Endothelial cell of umbilical vein (primary cell): ENCODE results near the gene ADAM19. TPM values are rescaled to one million over a fixed set of nuclear protein-coding genes. Genes with fewer than 3 reads are reported as not detected.

Experiments
- BruUV-seq: library from RNA; stranded (reverse); fragments of 400-500 nt; replicated peaks from 2 replicates; lab custom pipeline; 2021; lab: Mats Ljungman, UMichigan
- CTCF ChIA-PET: fragments of 300-600, 350-600 bp; sonication (Branson Sonifier 250); formaldehyde crosslinking; loops from one replicate; lab custom pipeline; 2021; ENCODE audit warnings: antibody characterized with exemption, inconsistent platforms; lab: Charles Lee
- POLR2A ChIA-PET: fragments of 300-600, 350-600 bp; sonication (Branson Sonifier 250); formaldehyde crosslinking; loops from one replicate; lab custom pipeline; 2021; ENCODE audit warnings: antibody characterized with exemption, inconsistent platforms; lab: Charles Lee
- DNase-seq: peaks from one replicate; pipeline ENCODE4 v3.0.0-alpha.2; 2011; ENCODE audit warnings: low read depth, low spot score
- FAIRE-seq: peaks from 2 replicates; lab custom pipeline; 2011; peaks lifted over from hg19 to GRCh38; lab: Jason Lieb, UNC
- H2AFZ ChIP-seq: 2 replicates; pipeline ENCODE4 v1.6.0; 2012; ENCODE audit warnings: low read depth, low read length, control low read depth, inconsistent platforms
- H3K27ac ChIP-seq: 2 replicates; pipeline ENCODE4 v1.5.1; 2011; ENCODE audit warnings: low read depth, mild to moderate bottlenecking, control low read depth, low read length, moderate library complexity; ENCODE audit not compliant: insufficient read depth
- H3K27me3 ChIP-seq, 2 experiments: 2 replicates each; pipeline versions ENCODE4 v1.6.0 to v1.6.1; 2011; ENCODE audit warnings: low read length in 2 of 2, mixed read lengths in 1 of 2; ENCODE audit not compliant: control insufficient read depth in 2 of 2, insufficient read depth in 2 of 2
- H3K36me3 ChIP-seq, 2 experiments: 2 replicates in 1 of 2; 3 replicates in 1 of 2; pipeline ENCODE4 v1.5.1; 2011; ENCODE audit warnings: low read length in 2 of 2, mild to moderate bottlenecking in 1 of 2, moderate library complexity in 1 of 2; ENCODE audit not compliant: control insufficient read depth in 2 of 2, insufficient read depth in 2 of 2; ENCODE audit errors: extremely low read depth in 1 of 2
- H3K4me1 ChIP-seq: 3 replicates; pipeline ENCODE4 v1.5.1; 2011; ENCODE audit warnings: mild to moderate bottlenecking, low read length; ENCODE audit not compliant: control insufficient read depth, insufficient read depth; ENCODE audit errors: extremely low read depth
- H3K4me2 ChIP-seq: 2 replicates; pipeline ENCODE4 v1.6.1; 2011; ENCODE audit warnings: low read length, control low read depth, mixed read lengths; ENCODE audit not compliant: insufficient read depth
- H3K4me3 ChIP-seq, 3 experiments: fragments of 200-600 bp in 1 of 3; sonication (generic), shearing (Covaris generic) in 1 of 3; replicated peaks in 1 of 3; 2 replicates each; pipeline ENCODE4 v1.5.1; 2011 to 2016; ENCODE audit warnings: control low read depth in 3 of 3, low read length in 3 of 3, mild to moderate bottlenecking in 2 of 3, inconsistent platforms in 1 of 3, low read depth in 1 of 3, moderate library complexity in 1 of 3; ENCODE audit not compliant: insufficient read depth in 1 of 3
- H3K79me2 ChIP-seq: 2 replicates; pipeline ENCODE4 v1.6.0; 2012; ENCODE audit warnings: low read length, inconsistent platforms; ENCODE audit not compliant: control insufficient read depth, insufficient read depth
- H3K9ac ChIP-seq: replicated peaks from 2 replicates; pipeline ENCODE3; 2011; ENCODE audit warnings: low read length, control low read depth; ENCODE audit not compliant: insufficient read depth; ENCODE audit errors: extremely low read depth
- H3K9me1 ChIP-seq: replicated peaks from 3 replicates; pipeline ENCODE4 v1.6.0; 2011; ENCODE audit warnings: mild to moderate bottlenecking, low read length; ENCODE audit not compliant: control insufficient read depth, insufficient read depth; ENCODE audit errors: extremely low read depth
- H3K9me3 ChIP-seq: replicated peaks from 2 replicates; pipeline ENCODE4 v1.5.1; 2012; ENCODE audit warnings: low read length, inconsistent platforms; ENCODE audit not compliant: control insufficient read depth, insufficient read depth
- H4K20me1 ChIP-seq: replicated peaks from 2 replicates; pipeline ENCODE3; 2011; ENCODE audit warnings: mild to moderate bottlenecking, low read length; ENCODE audit not compliant: control insufficient read depth, insufficient read depth; ENCODE audit errors: extremely low read depth
- EZH2 ChIP-seq: IDR thresholded peaks from 2 replicates; pipeline ENCODE4 v1.6.1; 2012; ENCODE audit warnings: borderline replicate concordance, low read depth, mild to moderate bottlenecking, moderate library complexity, low read length, inconsistent platforms; ENCODE audit not compliant: severe bottlenecking
- FOS ChIP-seq: IDR thresholded peaks from 2 replicates; pipeline ENCODE4 v1.6.1; 2011; ENCODE audit warnings: mild to moderate bottlenecking, low read length, moderate library complexity, borderline replicate concordance; ENCODE audit not compliant: insufficient read depth
- GATA2 ChIP-seq: IDR thresholded peaks from 2 replicates; pipeline ENCODE4 v1.7.0; 2011; ENCODE audit warnings: low read depth, mild to moderate bottlenecking, moderate library complexity, mixed read lengths, low read length; ENCODE audit not compliant: insufficient read length, insufficient read depth
- JUN ChIP-seq: IDR thresholded peaks from 2 replicates; pipeline ENCODE4 v1.6.1; 2011; ENCODE audit warnings: borderline replicate concordance, low read depth; ENCODE audit not compliant: insufficient read length, insufficient read depth
- MAX ChIP-seq: IDR thresholded peaks from 2 replicates; pipeline ENCODE4 v1.6.1; 2011; ENCODE audit not compliant: insufficient read depth, insufficient read length
- MYC ChIP-seq: IDR thresholded peaks from one replicate; pipeline ENCODE4 v1.6.1; 2011; ENCODE audit warnings: mild to moderate bottlenecking, low read depth, low read length
- POLR2A ChIP-seq: IDR thresholded peaks from 2 replicates; pipeline ENCODE4 v1.6.1; 2012; ENCODE audit warnings: low read depth, mild to moderate bottlenecking, control low read depth, low read length
- POLR2AphosphoS5 ChIP-seq: IDR thresholded peaks from 2 replicates; pipeline ENCODE4 v1.6.1; 2012; ENCODE audit warnings: low read depth, mild to moderate bottlenecking, control low read depth, low read length, moderate library complexity; ENCODE audit not compliant: insufficient read depth
- dilution Hi-C: fragments of 300-500 bp; cut with MboI; formaldehyde crosslinking; loops from one replicate; pipeline ENCODE4 v1.15.0; 2019; ENCODE audit warnings: low sequenced_read_pairs; ENCODE audit not compliant: extremely low pct_ligation_motif_present
- intact Hi-C: fragments of 100-400 bp; cut with micrococcal nuclease; formaldehyde crosslinking; loops from one replicate; pipeline ENCODE4 v1.10.0; 2022
- polyA plus RNA-seq, 4 experiments: library from polyadenylated mRNA; depleted of rRNA in 3 of 4; stranded (reverse) in 3 of 4; unstranded in 1 of 4; fragments of >200 nt; gene quantifications; 2 replicates each; pipeline versions ENCODE4 v1.2.1 to v1.2.3, GENCODE V29; 2011 to 2012; ENCODE audit warnings: missing spikeins in 1 of 4
- total RNA-seq: library from RNA; stranded (reverse); gene quantifications from 2 replicates; pipeline ENCODE4 v1.2.3, GENCODE V29; 2021
- TF ChIP-seq, protein P1 (sequence below), 2 donors: IDR thresholded peaks; 1 replicate in 1 of 2; 2 replicates in 1 of 2; pipeline ENCODE4 v1.5.1; 2011; ENCODE audit warnings: low read length in 2 of 2, mild to moderate bottlenecking in 2 of 2, moderate library complexity in 2 of 2, control low read depth in 1 of 2, inconsistent platforms in 1 of 2, low read depth in 1 of 2; ENCODE audit not compliant: insufficient read depth in 1 of 2; ENCODE audit errors: extremely low read depth in 1 of 2

The ADAM19 gene
- total and polyA plus RNA-seq, 2 donors (not counting 3 experiments of a cell fraction or from before 2014, with no cell fraction given), result 10.0 to 22.6 TPM

- peak; percentile 92 for FAIRE-seq
- no peaks in the 10 kb centered on the region for H3K9me1 ChIP-seq
- POLR2A ChIA-PET, result interaction anchor here (0.7 kb wide), 1 partner anchor 107 kb away, joined by 4 read pairs; no protein-coding TSS in a partner anchor
- H3K79me2 ChIP-seq, result no peaks in the 10 kb centered on the region
- no peak overlapping the region for H3K4me2 ChIP-seq
- BruUV-seq, result no TSS peak
- H4K20me1 ChIP-seq, result no peaks in the 10 kb centered on the region
- no peak overlapping the region for H2AFZ ChIP-seq
- no peak overlapping the region for H3K9ac ChIP-seq
- H3K36me3 ChIP-seq, result no peaks in the 10 kb centered on the region
- intact Hi-C loops, result loop anchor here (1.0 to 2.0 kb wide), 6 partner anchors 46 to 241 kb away; no protein-coding TSS in a partner anchor
- dilution Hi-C loops, result loop anchor here (25.0 kb wide), 1 partner anchor 140 kb away; a partner anchor contains a TSS
- DNase-seq, result peak; percentile 67
- no peak overlapping the region for H3K27ac ChIP-seq
- no peak overlapping the region for H3K4me3 ChIP-seq
- H3K9me3 ChIP-seq, result no peaks in the 10 kb centered on the region
- CTCF ChIA-PET, result interaction anchor here (0.6 to 6.1 kb wide), 9 partner anchors 31 to 242 kb away, joined by 3 to 44 read pairs (median 4); a partner anchor contains a TSS
- peaks cover 6% of the 10 kb centered on the region for H3K4me1 ChIP-seq
- peaks cover 0 to 2% of the 10 kb centered on the region in 2 experiments for H3K27me3 ChIP-seq
- TF ChIP-seq, protein P1, sequence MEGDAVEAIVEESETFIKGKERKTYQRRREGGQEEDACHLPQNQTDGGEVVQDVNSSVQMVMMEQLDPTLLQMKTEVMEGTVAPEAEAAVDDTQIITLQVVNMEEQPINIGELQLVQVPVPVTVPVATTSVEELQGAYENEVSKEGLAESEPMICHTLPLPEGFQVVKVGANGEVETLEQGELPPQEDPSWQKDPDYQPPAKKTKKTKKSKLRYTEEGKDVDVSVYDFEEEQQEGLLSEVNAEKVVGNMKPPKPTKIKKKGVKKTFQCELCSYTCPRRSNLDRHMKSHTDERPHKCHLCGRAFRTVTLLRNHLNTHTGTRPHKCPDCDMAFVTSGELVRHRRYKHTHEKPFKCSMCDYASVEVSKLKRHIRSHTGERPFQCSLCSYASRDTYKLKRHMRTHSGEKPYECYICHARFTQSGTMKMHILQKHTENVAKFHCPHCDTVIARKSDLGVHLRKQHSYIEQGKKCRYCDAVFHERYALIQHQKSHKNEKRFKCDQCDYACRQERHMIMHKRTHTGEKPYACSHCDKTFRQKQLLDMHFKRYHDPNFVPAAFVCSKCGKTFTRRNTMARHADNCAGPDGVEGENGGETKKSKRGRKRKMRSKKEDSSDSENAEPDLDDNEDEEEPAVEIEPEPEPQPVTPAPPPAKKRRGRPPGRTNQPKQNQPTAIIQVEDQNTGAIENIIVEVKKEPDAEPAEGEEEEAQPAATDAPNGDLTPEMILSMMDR (IDR thresholded peaks at IDR 0.05; ENCODE audit: extremely low read depth in 1 of 2, insufficient read depth in 1 of 2, low read depth in 1 of 2, low read length in 2 of 2), result peak; percentile 73 to 77
- no peak for TF ChIP-seq EZH2
- TF ChIP-seq JUN, result no peak
Measured at GRCh38 chr5:157476702-157477408, 98.7 kb downstream of the ADAM19 start.

GRCh38 chr5:157475432-157475831 is 100.1 kb downstream of the ADAM19 start:
- dilution Hi-C loops, result loop anchor here (25.0 kb wide), 1 partner anchor 138 kb away; a partner anchor contains a TSS
- H2AFZ ChIP-seq, result no peak overlapping the region
- H3K9ac ChIP-seq, result no peak overlapping the region
- H3K9me1 ChIP-seq, result no peaks in the 10 kb centered on the region
- no peak overlapping the region for H3K4me3 ChIP-seq
- ChIA-PET POLR2A (no interaction called here), CTCF (interaction anchor here (1.2 to 6.1 kb wide), 4 partner anchors 43 to 147 kb away, joined by 3 to 44 read pairs (median 17); a partner anchor contains a TSS)
- H3K79me2 ChIP-seq, result no peaks in the 10 kb centered on the region
- H3K9me3 ChIP-seq, result no peaks in the 10 kb centered on the region
- no peak overlapping the region for H3K4me2 ChIP-seq
- H3K27me3 ChIP-seq, result peaks cover 0 to 2% of the 10 kb centered on the region in 2 experiments
- no peaks in the 10 kb centered on the region for H3K36me3 ChIP-seq
- no TSS peak for BruUV-seq
- intact Hi-C loops, result no loop called here
- H3K27ac ChIP-seq, result no peak overlapping the region
- DNase-seq (no peak), FAIRE-seq (no peak)
- no peaks in the 10 kb centered on the region for H4K20me1 ChIP-seq
- peaks cover 6% of the 10 kb centered on the region for H3K4me1 ChIP-seq
- TF ChIP-seq MAX (no peak), GATA2 (no peak), JUN (no peak), FOS (no peak), POLR2AphosphoS5 (no peak), POLR2A (no peak), MYC (no peak), EZH2 (no peak)
- TF ChIP-seq, protein P1 (IDR thresholded peaks at IDR 0.05; ENCODE audit: extremely low read depth in 1 of 2, insufficient read depth in 1 of 2, low read depth in 1 of 2, low read length in 2 of 2), result no peak
